GM23338 (cell line): ENCODE data around the gene FGF5. TPM values are rescaled to one million over a fixed set of nuclear protein-coding genes. Genes with fewer than 3 reads are reported as not detected.

Experiments
- ZNF114 ChIP-seq: fragments of 250-450 bp; sonication (Bioruptor Pico); IDR thresholded peaks from 2 replicates; pipeline ENCODE4 v1.5.0; 2020; ENCODE audit warnings: mild to moderate bottlenecking, moderate library complexity
- ZNF462 ChIP-seq: fragments of 250-450 bp; sonication (Bioruptor Pico); IDR thresholded peaks from 2 replicates; pipeline ENCODE4 v1.5.0; 2020; ENCODE audit warnings: mild to moderate bottlenecking, moderate library complexity
- polyA plus RNA-seq: library from polyadenylated mRNA; unstranded; fragments of >200 nt; fragmentation: Nextera tagmentation; extraction: Ambion mirVana; gene quantifications from 2 replicates; pipeline ENCODE4 v1.2.1, GENCODE V29; 2016
- total RNA-seq: library from RNA; depleted of rRNA; stranded (reverse); fragments of >200 nt; shearing (Covaris generic); gene quantifications from 2 replicates; pipeline ENCODE4 v1.2.3, GENCODE V29; 2014
- TF ChIP-seq, protein P1 (sequence below), 2 experiments: fragments of 200-600 bp in 1 of 2; sonication (generic) in 1 of 2; conservative IDR thresholded peaks; 2 replicates each; pipeline versions ENCODE4 v1.5.1 to v1.6.1; 2016 to 2017; ENCODE audit warnings: antibody characterized with exemption in 2 of 2, low read depth in 2 of 2, mild to moderate bottlenecking in 2 of 2, moderate library complexity in 1 of 2
- TF ChIP-seq, protein P2 (sequence below): IDR thresholded peaks from one replicate; pipeline ENCODE4 v1.6.1; 2018; ENCODE audit warnings: antibody characterized with exemption; ENCODE audit not compliant: unreplicated experiment

The FGF5 gene
- total and polyA plus RNA-seq, 2 experiments from 2014 or later = not detected

DNA sequence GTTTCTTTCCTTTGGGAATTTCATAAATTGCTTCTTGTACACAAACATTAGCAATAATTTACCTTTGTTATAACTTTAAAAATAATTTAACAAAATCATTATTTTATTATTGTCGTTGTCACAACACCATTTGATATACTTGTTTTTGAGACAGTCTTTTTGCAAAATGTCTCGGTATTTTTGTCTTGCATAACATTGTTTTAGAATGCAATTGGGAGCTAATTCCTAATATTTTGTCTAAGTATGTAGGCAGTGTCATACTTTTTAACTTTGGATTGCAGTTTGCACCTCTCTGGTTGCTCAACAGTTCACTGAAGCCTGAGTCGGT lies 68.7 kb downstream of the FGF5 start (continued):
- TF ChIP-seq ZNF462 (CRISPR knock-in tag) (no peak), ZNF114 (CRISPR knock-in tag) (no peak)
- TF ChIP-seq, protein P1, sequence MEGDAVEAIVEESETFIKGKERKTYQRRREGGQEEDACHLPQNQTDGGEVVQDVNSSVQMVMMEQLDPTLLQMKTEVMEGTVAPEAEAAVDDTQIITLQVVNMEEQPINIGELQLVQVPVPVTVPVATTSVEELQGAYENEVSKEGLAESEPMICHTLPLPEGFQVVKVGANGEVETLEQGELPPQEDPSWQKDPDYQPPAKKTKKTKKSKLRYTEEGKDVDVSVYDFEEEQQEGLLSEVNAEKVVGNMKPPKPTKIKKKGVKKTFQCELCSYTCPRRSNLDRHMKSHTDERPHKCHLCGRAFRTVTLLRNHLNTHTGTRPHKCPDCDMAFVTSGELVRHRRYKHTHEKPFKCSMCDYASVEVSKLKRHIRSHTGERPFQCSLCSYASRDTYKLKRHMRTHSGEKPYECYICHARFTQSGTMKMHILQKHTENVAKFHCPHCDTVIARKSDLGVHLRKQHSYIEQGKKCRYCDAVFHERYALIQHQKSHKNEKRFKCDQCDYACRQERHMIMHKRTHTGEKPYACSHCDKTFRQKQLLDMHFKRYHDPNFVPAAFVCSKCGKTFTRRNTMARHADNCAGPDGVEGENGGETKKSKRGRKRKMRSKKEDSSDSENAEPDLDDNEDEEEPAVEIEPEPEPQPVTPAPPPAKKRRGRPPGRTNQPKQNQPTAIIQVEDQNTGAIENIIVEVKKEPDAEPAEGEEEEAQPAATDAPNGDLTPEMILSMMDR (conservative IDR thresholded peaks at IDR 0.05; ENCODE audit: low read depth in 2 of 2) = no peak
- TF ChIP-seq, protein P2, sequence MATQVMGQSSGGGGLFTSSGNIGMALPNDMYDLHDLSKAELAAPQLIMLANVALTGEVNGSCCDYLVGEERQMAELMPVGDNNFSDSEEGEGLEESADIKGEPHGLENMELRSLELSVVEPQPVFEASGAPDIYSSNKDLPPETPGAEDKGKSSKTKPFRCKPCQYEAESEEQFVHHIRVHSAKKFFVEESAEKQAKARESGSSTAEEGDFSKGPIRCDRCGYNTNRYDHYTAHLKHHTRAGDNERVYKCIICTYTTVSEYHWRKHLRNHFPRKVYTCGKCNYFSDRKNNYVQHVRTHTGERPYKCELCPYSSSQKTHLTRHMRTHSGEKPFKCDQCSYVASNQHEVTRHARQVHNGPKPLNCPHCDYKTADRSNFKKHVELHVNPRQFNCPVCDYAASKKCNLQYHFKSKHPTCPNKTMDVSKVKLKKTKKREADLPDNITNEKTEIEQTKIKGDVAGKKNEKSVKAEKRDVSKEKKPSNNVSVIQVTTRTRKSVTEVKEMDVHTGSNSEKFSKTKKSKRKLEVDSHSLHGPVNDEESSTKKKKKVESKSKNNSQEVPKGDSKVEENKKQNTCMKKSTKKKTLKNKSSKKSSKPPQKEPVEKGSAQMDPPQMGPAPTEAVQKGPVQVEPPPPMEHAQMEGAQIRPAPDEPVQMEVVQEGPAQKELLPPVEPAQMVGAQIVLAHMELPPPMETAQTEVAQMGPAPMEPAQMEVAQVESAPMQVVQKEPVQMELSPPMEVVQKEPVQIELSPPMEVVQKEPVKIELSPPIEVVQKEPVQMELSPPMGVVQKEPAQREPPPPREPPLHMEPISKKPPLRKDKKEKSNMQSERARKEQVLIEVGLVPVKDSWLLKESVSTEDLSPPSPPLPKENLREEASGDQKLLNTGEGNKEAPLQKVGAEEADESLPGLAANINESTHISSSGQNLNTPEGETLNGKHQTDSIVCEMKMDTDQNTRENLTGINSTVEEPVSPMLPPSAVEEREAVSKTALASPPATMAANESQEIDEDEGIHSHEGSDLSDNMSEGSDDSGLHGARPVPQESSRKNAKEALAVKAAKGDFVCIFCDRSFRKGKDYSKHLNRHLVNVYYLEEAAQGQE = no peak
